GM18505 (cell line): ENCODE data around the gene TBL1Y.
"Not testable (repeated sequence)": the region's sequence is repeated elsewhere in the genome, so short reads cannot be mapped to it uniquely, and the experiment has no call there.

Source experiments
- ATAC-seq: cut with Tn5 transposase; IDR thresholded peaks from one replicate; pipeline ENCODE4 v1.9.1; 2021; ENCODE audit not compliant: unreplicated experiment
- POLR2A ChIP-seq: IDR thresholded peaks from 4 replicates; pipeline ENCODE4 v1.6.1; 2011; ENCODE audit warnings: borderline replicate concordance; ENCODE audit not compliant: insufficient read depth, insufficient read length; ENCODE audit errors: extremely low read depth

TBL1Y gene

GRCh38 chrY:6992041-6992440 is 81.5 kb downstream of the TBL1Y start:
- no peak for ATAC-seq
- no peak for TF ChIP-seq POLR2A

- no peak for ATAC-seq
- no peak for TF ChIP-seq POLR2A
Observed at GRCh38 chrY:6995987-6996386, 85.5 kb downstream of the TBL1Y start.

- TF ChIP-seq POLR2A: no peak
- ATAC-seq: no peak
Observed at GRCh38 chrY:6997503-6998066, 87.1 kb downstream of the TBL1Y start.

- no peak for ATAC-seq
- no peak for TF ChIP-seq POLR2A
Observed at GRCh38 chrY:6999905-7000304, 89.4 kb downstream of the TBL1Y start.

- TF ChIP-seq POLR2A: no peak
- no peak for ATAC-seq
Observed at GRCh38 chrY:7002581-7002980, 92.1 kb downstream of the TBL1Y start.

- ATAC-seq: no peak
Observed at GRCh38 chrY:7007911-7008310, 97.4 kb downstream of the TBL1Y start.

GRCh38 chrY:7008578-7009355 is 98.3 kb downstream of the TBL1Y start:
- ATAC-seq: no peak
- no peak for TF ChIP-seq POLR2A

More at GRCh38 chrY:7007911-7008310, 97.4 kb downstream of the TBL1Y start:
- no peak for TF ChIP-seq POLR2A

DNA sequence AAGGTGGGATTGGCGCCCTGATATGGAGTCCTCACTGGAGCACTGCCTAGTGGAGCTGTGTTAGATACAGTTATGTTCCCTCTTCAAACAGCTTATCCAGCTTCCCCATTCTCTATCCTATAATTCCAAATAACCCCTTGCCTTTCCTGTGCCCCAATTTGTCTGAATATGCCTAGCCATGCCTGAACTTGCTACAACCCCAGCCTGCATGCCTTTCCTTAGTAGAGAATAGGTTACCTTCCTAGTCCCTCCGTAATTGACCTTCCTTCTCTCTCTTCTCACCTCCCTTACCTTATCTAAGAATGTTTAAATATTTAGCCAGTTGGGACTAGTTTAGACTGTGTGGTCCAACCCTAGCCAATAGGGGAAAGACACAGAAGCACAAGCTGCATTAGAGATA is 102.6 kb downstream of the TBL1Y start:
- no peak for TF ChIP-seq POLR2A

GRCh38 chrY:7016521-7016920 is 106.0 kb downstream of the TBL1Y start:
- no peak for ATAC-seq

More for the DNA sequence above, 102.6 kb downstream of the TBL1Y start:
- ATAC-seq: no peak

DNA sequence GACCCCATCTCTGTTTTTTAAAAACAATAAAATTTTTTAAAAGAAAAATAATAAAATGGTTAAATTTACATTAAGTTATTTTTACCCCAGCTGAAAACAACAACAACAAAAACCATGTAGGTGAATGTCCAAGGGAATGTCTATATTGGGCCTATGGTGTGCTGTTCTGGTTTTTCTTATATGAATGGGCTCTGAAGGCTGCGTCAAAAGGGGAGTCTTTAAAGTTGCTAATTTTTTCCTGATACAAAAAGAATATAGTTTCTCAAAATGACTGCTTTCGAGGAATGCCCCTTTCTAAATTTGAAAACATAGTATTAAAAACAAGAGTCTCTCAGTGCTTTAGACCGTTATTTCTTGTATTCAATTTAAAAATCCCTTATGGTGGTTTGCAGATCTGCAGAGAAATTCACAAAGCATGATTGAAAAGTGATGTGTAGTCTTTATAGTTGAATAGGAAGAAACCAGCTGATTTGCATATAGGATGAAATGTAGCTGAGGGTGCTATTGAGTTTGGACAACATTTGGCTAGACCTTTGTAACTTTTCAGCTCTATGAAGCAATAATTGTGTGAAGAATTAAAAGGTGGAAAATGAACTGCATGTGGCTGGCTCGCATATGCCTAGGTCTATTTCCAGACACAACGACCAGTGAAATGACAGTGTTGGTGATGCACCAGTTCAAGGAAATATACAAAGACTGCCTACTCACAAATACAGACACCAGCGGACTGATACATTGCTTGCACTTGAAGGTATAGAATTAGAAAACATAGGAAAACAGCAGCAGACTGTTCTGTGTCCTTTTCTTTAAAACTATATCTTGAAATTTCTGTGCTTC is 107.0 kb downstream of the TBL1Y start:
- ATAC-seq: no peak
- no peak for TF ChIP-seq POLR2A

More at GRCh38 chrY:7016521-7016920, 106.0 kb downstream of the TBL1Y start:
- TF ChIP-seq POLR2A: no peak

GRCh38 chrY:7039037-7039436 is 128.5 kb downstream of the TBL1Y start:
- no peak for ATAC-seq
- TF ChIP-seq POLR2A: no peak

- ATAC-seq: no peak
- no peak for TF ChIP-seq POLR2A
Observed at GRCh38 chrY:7040662-7041061, 130.2 kb downstream of the TBL1Y start.

- no peak for TF ChIP-seq POLR2A
- ATAC-seq: no peak
Observed at GRCh38 chrY:7041983-7042382, 131.5 kb downstream of the TBL1Y start.

DNA sequence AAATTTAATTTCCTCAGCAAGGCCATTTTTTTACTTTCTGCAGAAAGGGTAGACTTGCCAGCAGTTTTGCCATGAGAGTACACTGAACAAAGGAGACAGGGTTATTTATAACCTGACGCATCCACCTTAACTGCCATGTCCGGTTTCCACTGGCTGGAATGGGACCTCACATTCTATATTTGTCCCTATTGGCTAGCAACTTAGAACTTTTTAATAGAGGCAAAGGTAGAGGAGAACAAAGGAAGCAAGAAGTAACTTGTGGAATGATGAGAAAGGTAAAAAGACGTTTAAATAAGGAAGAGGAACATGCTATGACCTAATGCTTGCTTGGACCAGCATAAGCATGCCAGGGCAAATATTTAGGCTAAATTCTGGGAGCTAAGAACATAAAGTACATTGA is 142.0 kb downstream of the TBL1Y start:
- not testable (repeated sequence) for ATAC-seq

- no peak for ATAC-seq
- TF ChIP-seq POLR2A: no peak
Observed at GRCh38 chrY:7056886-7057285, 146.4 kb downstream of the TBL1Y start.

GRCh38 chrY:7078725-7079124 is 168.2 kb downstream of the TBL1Y start:
- ATAC-seq: no peak
- no peak for TF ChIP-seq POLR2A

GRCh38 chrY:7080548-7080947 is 170.1 kb downstream of the TBL1Y start:
- not testable (repeated sequence) for ATAC-seq
